ENCODE results near the gene DEK. TPM values are rescaled to one million over a fixed set of nuclear protein-coding genes. Genes with fewer than 3 reads are reported as not detected.

Gene DEK
- total and polyA plus RNA-seq, 2 of the 13 experiments (the other 11 are each of a cell fraction or from before 2014, with no cell fraction given) = 53.2 to 276 TPM

- ATAC-seq (no peak), DNase-seq (ENCODE audit: low spot score) (no peak), FAIRE-seq (no peak)
- no peaks in the 10 kb centered on the region for H3K9me3 ChIP-seq (ENCODE audit: low read length)
- no peak for TF ChIP-seq SMAD1 (CRISPR knock-in tag; IDR thresholded peaks at IDR 0.05; ENCODE audit: borderline replicate concordance, low read depth)
- no peak for TF ChIP-seq HOXA5 (CRISPR knock-in tag; IDR thresholded peaks at IDR 0.05)
- no peak for TF ChIP-seq FOSL1 (CRISPR knock-in tag; IDR thresholded peaks at IDR 0.05; ENCODE audit: borderline replicate concordance)
- no peak for TF ChIP-seq ZNF44 (CRISPR knock-in tag; IDR thresholded peaks at IDR 0.05)
- no peak for TF ChIP-seq CREB3 (CRISPR knock-in tag; IDR thresholded peaks at IDR 0.05)
- TF ChIP-seq WIZ (CRISPR knock-in tag; IDR thresholded peaks at IDR 0.05) = no peak
- TF ChIP-seq TBP (CRISPR knock-in tag; IDR thresholded peaks at IDR 0.05) = no peak
- in situ Hi-C loops (cut with HindIII; ENCODE audit: extremely low pct_ligation_motif_present, low pct_unique_long_range_greater_than_20kb) = no loop called here
- no TSS peak for BruUV-seq (replicated peaks)
- POLR2A ChIA-PET = no interaction called here
- CTCF ChIA-PET (ENCODE audit: low intra/inter-chr PET ratio, low total read pairs) = no interaction called here
- H3K79me2 ChIP-seq (ENCODE audit: insufficient read depth, low read length) = no peaks in the 10 kb centered on the region
- H4K20me1 ChIP-seq (ENCODE audit: insufficient read depth, low read length) = no peaks in the 10 kb centered on the region
- H3K4me1 ChIP-seq (ENCODE audit: insufficient read depth, low read length) = peaks cover 17% of the 10 kb centered on the region
- 95% methylated on average over 9 of the region's 9 CpGs for WGBS (ENCODE audit: low lambda C conversion rate)
- H3K27ac ChIP-seq (ENCODE audit: extremely low read length, insufficient read depth, low read length) = no peak overlapping the region
- H3K36me3 ChIP-seq (replicated peaks in 1 of 2; ENCODE audit: control insufficient read depth in 1 of 2, insufficient read depth in 2 of 2, low read length in 2 of 2) = peaks cover 0 to 4% of the 10 kb centered on the region in 2 experiments; a peak in 2 of 5 replicates
- no peak overlapping the region for H3K4me2 ChIP-seq (ENCODE audit: low read depth, low read length)
- no peak overlapping the region for H3K4me3 ChIP-seq (replicated peaks in 1 of 3; ENCODE audit: insufficient read depth in 1 of 3, low read depth in 2 of 3, low read length in 3 of 3)
- no peaks in the 10 kb centered on the region for H3K27me3 ChIP-seq (ENCODE audit: control insufficient read depth in 1 of 2, insufficient read depth in 2 of 2, low read length in 2 of 2)
- H2AFZ ChIP-seq (ENCODE audit: low read length) = no peak overlapping the region
- intact Hi-C loops (cut with micrococcal nuclease; ENCODE audit: unreplicated experiment) = no loop called here
- no peak overlapping the region for H3K9ac ChIP-seq (ENCODE audit: insufficient read depth, low read depth, low read length)
These were observed 50.9 kb downstream of the DEK start for GRCh38 chr6:18213439-18213838.

GRCh38 chr6:18212231-18212630 is 52.1 kb downstream of the DEK start:
- H3K9ac ChIP-seq (ENCODE audit: insufficient read depth, low read depth, low read length) = no peak overlapping the region
- H2AFZ ChIP-seq (ENCODE audit: low read length) = no peak overlapping the region
- no peaks in the 10 kb centered on the region for H3K9me3 ChIP-seq (ENCODE audit: low read length)
- ATAC-seq (no peak; the same call in 2 of the 3 replicates), FAIRE-seq (no peak), DNase-seq (ENCODE audit: low spot score) (no peak)
- POLR2A ChIA-PET = no interaction called here
- H3K79me2 ChIP-seq (ENCODE audit: insufficient read depth, low read length) = no peaks in the 10 kb centered on the region
- H3K4me3 ChIP-seq (replicated peaks in 1 of 3; ENCODE audit: insufficient read depth in 1 of 3, low read depth in 2 of 3, low read length in 3 of 3) = no peak overlapping the region
- H3K27ac ChIP-seq (ENCODE audit: extremely low read length, insufficient read depth, low read length) = no peak overlapping the region
- no peaks in the 10 kb centered on the region for H3K27me3 ChIP-seq (ENCODE audit: control insufficient read depth in 1 of 2, insufficient read depth in 2 of 2, low read length in 2 of 2)
- in situ Hi-C loops (cut with HindIII; ENCODE audit: extremely low pct_ligation_motif_present, low pct_unique_long_range_greater_than_20kb) (no loop called here), intact Hi-C loops (cut with micrococcal nuclease; ENCODE audit: unreplicated experiment) (no loop called here)
- H3K4me1 ChIP-seq (ENCODE audit: insufficient read depth, low read length) = peaks cover 17% of the 10 kb centered on the region
- CTCF ChIA-PET (ENCODE audit: low intra/inter-chr PET ratio, low total read pairs) = no interaction called here
- no TSS peak for BruUV-seq (replicated peaks)
- whole genome bisulfite sequencing (ENCODE audit: low lambda C conversion rate) = 68% methylated on average over 4 of the region's 4 CpGs
- H3K36me3 ChIP-seq (replicated peaks in 1 of 2; ENCODE audit: control insufficient read depth in 1 of 2, insufficient read depth in 2 of 2, low read length in 2 of 2) = peaks cover 0 to 4% of the 10 kb centered on the region in 2 experiments; a peak in 2 of 5 replicates
- TF ChIP-seq MNT (IDR thresholded peaks at IDR 0.05) (peak; percentile 55), AGO2 (optimal IDR thresholded peaks at IDR 0.05; ENCODE audit: low read depth, low read length) (no peak)
- H4K20me1 ChIP-seq (ENCODE audit: insufficient read depth, low read length) = no peaks in the 10 kb centered on the region
- no peak overlapping the region for H3K4me2 ChIP-seq (ENCODE audit: low read depth, low read length)
